DOHH2 (cell line): ENCODE measurements around the gene SLC30A9.

ENCODE experiments used
- H3F3A ChIP-seq: fragments of 200-600 bp; sonication (generic), shearing (Covaris generic); 2 replicates; pipeline ENCODE4 v1.6.0; 2016; ENCODE audit warnings: antibody characterized with exemption, mild to moderate bottlenecking; ENCODE audit not compliant: control insufficient read depth, insufficient read depth
- H3K27ac ChIP-seq: fragments of 200-600 bp; sonication (generic); 2 replicates; pipeline ENCODE4 v1.5.1; 2014; ENCODE audit warnings: low read depth, mild to moderate bottlenecking, low read length, moderate library complexity
- H3K27me3 ChIP-seq: fragments of 200-600 bp; sonication (generic); 2 replicates; pipeline ENCODE4 v1.6.1; 2014; ENCODE audit warnings: mild to moderate bottlenecking, low read length, mixed read lengths; ENCODE audit not compliant: control insufficient read depth
- H3K36me3 ChIP-seq: fragments of 200-600 bp; sonication (generic); 2 replicates; pipeline ENCODE4 v1.6.1; 2014; ENCODE audit warnings: mild to moderate bottlenecking, low read length, moderate library complexity, mixed read lengths; ENCODE audit not compliant: control insufficient read depth
- H3K4me1 ChIP-seq: fragments of 200-600 bp; sonication (generic); 2 replicates; pipeline ENCODE4 v1.6.1; 2014; ENCODE audit warnings: mild to moderate bottlenecking, low read length, mixed read lengths; ENCODE audit not compliant: control insufficient read depth
- H3K4me2 ChIP-seq: fragments of 200-600 bp; sonication (generic); 2 replicates; pipeline ENCODE4 v1.6.0; 2014; ENCODE audit warnings: mild to moderate bottlenecking, low read length, moderate library complexity
- H3K4me3 ChIP-seq: fragments of 200-600 bp; sonication (generic); 2 replicates; pipeline ENCODE4 v1.5.1; 2014; ENCODE audit warnings: mild to moderate bottlenecking, low read length, mixed read lengths
- H3K79me2 ChIP-seq: fragments of 200-600 bp; sonication (generic); 2 replicates; pipeline ENCODE4 v1.6.1; 2014; ENCODE audit warnings: mild to moderate bottlenecking, low read length, mixed read lengths; ENCODE audit not compliant: control insufficient read depth
- H3K9me2 ChIP-seq: fragments of 200-600 bp; sonication (generic); replicated peaks from 2 replicates; pipeline ENCODE4 v1.6.1; 2014; ENCODE audit warnings: mild to moderate bottlenecking, low read length, mixed read lengths; ENCODE audit not compliant: control insufficient read depth
- H3K9me3 ChIP-seq: fragments of 200-600 bp; sonication (generic); 2 replicates; pipeline ENCODE4 v1.6.1; 2014; ENCODE audit warnings: antibody characterized with exemption, low read length, mixed read lengths; ENCODE audit not compliant: control insufficient read depth, insufficient read depth
- H4K20me1 ChIP-seq: fragments of 200-600 bp; sonication (generic); 2 replicates; pipeline ENCODE4 v1.6.0; 2014; ENCODE audit warnings: low read depth, mild to moderate bottlenecking, antibody characterized with exemption, low read length, moderate library complexity; ENCODE audit not compliant: control insufficient read depth, insufficient read depth
- CTCF ChIP-seq: fragments of 200-600 bp; sonication (generic); IDR thresholded peaks from one replicate; pipeline ENCODE4 v1.5.1; 2014; ENCODE audit warnings: antibody characterized with exemption, mild to moderate bottlenecking, low read depth, low read length; ENCODE audit not compliant: poor library complexity, severe bottlenecking
- EZH2phosphoT487 ChIP-seq: fragments of 200-600 bp; sonication (generic); IDR thresholded peaks from 2 replicates; pipeline ENCODE4 v1.6.1; 2017; ENCODE audit warnings: borderline replicate concordance, mild to moderate bottlenecking, antibody characterized with exemption, low read length, moderate library complexity, mixed read lengths

Gene SLC30A9

GRCh38 chr4:42132099-42132498 lies 141.8 kb downstream of the SLC30A9 start:
- TF ChIP-seq EZH2phosphoT487 (no peak), CTCF (no peak)

GRCh38 chr4:42133006-42133405 lies 142.7 kb downstream of the SLC30A9 start:
- no peaks in the 10 kb centered on the region for H3K27me3 ChIP-seq

More at GRCh38 chr4:42132099-42132498, 141.8 kb downstream of the SLC30A9 start:
- Histone ChIP-seq H3K9me2 (no peaks in the 10 kb centered on the region), H3K79me2 (no peaks in the 10 kb centered on the region), H4K20me1 (no peaks in the 10 kb centered on the region), H3K4me1 (0 out of 2 replicates have a peak, but pooled peaks cover 3% of the 10 kb centered on the region), H3K27ac (no peak overlapping the region), H3F3A (no peaks in the 10 kb centered on the region), H3K9me3 (no peaks in the 10 kb centered on the region), H3K4me3 (no peak overlapping the region), H3K4me2 (no peak overlapping the region), H3K36me3 (no peaks in the 10 kb centered on the region), H3K27me3 (no peaks in the 10 kb centered on the region)

GRCh38 chr4:42136371-42136770 lies 146.0 kb downstream of the SLC30A9 start:
- Histone ChIP-seq H3K36me3 (no peaks in the 10 kb centered on the region), H3K4me3 (no peak overlapping the region), H3F3A (no peaks in the 10 kb centered on the region), H4K20me1 (no peaks in the 10 kb centered on the region), H3K79me2 (no peaks in the 10 kb centered on the region), H3K9me3 (no peaks in the 10 kb centered on the region), H3K27me3 (no peaks in the 10 kb centered on the region), H3K9me2 (no peaks in the 10 kb centered on the region), H3K4me2 (no peak overlapping the region), H3K4me1 (no peaks in the 10 kb centered on the region), H3K27ac (no peak overlapping the region)
- TF ChIP-seq CTCF (no peak), EZH2phosphoT487 (no peak)

More at GRCh38 chr4:42133006-42133405, 142.7 kb downstream of the SLC30A9 start:
- Histone ChIP-seq H4K20me1 (no peaks in the 10 kb centered on the region), H3K9me2 (no peaks in the 10 kb centered on the region), H3K36me3 (no peaks in the 10 kb centered on the region), H3F3A (no peaks in the 10 kb centered on the region), H3K27ac (no peak overlapping the region), H3K9me3 (no peaks in the 10 kb centered on the region), H3K79me2 (no peaks in the 10 kb centered on the region), H3K4me3 (no peak overlapping the region), H3K4me1 (no peaks in the 10 kb centered on the region), H3K4me2 (no peak overlapping the region)
- TF ChIP-seq CTCF (no peak), EZH2phosphoT487 (no peak)
